GM12875 (cell line): ENCODE data around the gene POLRMT.

Experiments
- H3K4me3 ChIP-seq: one replicate; pipeline ENCODE4 v1.5.1; 2011; ENCODE audit warnings: low read depth, low read length, control low read depth
- TF ChIP-seq, protein P1 (sequence below): IDR thresholded peaks from 2 replicates; pipeline ENCODE4 v1.5.1; 2011; ENCODE audit warnings: low read depth, mild to moderate bottlenecking, control low read depth, inconsistent platforms, low read length, moderate library complexity, borderline replicate concordance; ENCODE audit not compliant: insufficient read depth

POLRMT gene

DNA sequence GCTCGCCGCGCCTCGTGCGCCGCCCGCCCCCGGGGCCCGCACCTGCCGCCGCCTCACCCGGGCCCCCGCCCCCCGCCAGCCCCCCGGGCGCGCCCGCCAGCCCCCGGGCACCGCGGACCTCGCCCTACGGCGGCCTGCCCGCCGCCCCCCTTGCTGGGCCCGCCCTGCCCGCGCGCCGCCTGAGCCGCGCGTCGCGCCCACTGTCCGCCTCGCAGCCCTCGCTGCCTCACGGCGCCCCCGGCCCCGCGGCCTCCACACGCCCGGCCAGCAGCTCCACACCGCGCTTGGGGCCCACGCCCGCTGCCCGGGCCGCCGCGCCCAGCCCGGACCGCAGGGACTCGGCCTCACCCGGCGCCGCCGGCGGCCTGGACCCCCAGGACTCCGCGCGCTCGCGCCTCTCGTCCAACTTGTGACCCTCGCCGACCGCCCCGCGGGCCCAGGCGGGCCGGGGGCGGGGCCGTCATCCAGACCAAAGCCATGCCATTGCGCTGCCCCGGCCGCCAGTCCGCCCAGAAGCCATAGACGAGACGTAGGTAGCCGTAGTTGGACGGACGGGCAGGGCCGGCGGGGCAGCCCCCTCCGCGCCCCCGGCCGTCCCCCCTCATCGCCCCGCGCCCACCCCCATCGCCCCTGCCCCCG, 17.2 kb downstream of the POLRMT start:
- TF ChIP-seq, protein P1, sequence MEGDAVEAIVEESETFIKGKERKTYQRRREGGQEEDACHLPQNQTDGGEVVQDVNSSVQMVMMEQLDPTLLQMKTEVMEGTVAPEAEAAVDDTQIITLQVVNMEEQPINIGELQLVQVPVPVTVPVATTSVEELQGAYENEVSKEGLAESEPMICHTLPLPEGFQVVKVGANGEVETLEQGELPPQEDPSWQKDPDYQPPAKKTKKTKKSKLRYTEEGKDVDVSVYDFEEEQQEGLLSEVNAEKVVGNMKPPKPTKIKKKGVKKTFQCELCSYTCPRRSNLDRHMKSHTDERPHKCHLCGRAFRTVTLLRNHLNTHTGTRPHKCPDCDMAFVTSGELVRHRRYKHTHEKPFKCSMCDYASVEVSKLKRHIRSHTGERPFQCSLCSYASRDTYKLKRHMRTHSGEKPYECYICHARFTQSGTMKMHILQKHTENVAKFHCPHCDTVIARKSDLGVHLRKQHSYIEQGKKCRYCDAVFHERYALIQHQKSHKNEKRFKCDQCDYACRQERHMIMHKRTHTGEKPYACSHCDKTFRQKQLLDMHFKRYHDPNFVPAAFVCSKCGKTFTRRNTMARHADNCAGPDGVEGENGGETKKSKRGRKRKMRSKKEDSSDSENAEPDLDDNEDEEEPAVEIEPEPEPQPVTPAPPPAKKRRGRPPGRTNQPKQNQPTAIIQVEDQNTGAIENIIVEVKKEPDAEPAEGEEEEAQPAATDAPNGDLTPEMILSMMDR, result no peak
- no peak overlapping the region for H3K4me3 ChIP-seq

DNA sequence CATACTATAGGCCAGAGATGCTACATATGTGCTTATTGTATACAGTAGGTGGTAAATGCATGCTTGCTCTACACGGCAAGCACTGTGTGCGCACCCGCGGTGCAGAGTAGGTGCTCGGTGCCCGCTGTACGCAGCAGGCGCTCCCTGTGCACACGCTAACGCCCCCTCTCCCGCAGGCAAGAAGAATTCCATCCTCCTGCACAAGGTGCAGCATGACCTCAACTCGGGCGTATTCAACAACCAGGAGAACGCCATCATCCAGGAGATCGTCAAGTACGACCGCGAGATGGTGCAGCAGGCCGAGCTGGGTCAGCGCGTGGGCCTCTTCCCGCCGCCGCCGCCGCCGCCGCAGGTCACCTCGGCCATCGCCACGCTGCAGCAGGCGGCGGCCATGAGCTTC, 17.7 kb downstream of the POLRMT start:
- no peak overlapping the region for H3K4me3 ChIP-seq
- TF ChIP-seq, protein P1, result no peak

DNA sequence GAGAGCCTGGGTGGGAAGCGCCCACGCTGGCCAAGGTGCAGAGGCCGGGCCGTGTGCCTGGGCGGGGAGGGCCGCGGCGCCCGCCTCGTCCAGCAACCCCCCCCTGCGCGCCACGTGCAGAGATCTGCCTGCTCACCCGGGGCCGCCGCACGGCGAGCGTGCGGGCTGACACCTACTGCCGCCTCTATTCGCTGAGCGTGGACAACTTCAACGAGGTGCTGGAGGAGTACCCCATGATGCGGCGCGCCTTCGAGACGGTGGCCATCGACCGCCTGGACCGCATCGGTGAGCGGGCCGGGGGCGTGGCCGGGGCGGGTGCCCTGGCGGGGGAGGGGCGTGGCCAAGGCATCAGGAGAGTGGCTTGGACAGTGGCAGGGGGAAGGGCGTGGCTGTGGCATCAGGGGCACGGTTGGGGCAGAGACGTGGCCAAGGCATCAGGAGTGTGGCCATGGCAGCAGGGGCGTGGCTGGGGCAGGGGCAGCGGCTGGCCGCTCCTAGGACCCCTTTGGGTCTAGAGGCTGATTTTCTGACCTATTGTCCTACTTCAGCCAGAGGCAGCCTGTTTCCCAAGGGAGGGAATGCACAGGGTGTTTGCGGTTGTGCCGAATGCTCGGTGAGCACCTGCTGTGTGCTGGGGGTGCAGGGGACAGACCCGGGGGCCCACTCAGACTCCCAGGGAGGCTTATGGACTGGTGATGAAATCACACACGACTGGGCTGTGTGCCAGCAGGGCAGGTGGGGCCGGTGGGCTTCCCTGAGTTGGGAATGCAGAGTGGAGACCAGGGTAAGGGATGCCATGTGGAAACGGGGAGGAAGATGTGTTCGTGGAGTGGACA, 19.4 kb downstream of the POLRMT start:
- TF ChIP-seq, protein P1, result no peak
- no peak overlapping the region for H3K4me3 ChIP-seq

DNA sequence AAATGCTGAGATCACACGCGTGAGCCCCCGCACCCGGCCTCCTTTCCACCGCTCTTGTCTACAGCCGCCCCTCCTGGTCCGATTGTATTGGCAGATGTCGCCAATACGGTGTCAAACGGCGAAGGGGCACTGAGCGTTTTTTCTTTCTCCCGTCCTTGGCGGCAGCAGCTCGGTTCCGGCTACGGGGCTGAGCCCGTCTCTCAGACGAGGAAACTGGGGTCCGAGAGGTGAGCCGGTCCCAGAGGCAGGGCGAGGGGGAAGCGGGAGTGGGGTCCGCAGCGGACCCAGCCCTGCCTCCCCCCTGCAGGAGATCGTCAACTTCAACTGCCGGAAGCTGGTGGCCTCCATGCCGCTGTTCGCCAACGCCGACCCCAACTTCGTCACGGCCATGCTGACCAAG, 20.4 kb downstream of the POLRMT start:
- TF ChIP-seq, protein P1, result no peak
- H3K4me3 ChIP-seq, result no peak overlapping the region

DNA sequence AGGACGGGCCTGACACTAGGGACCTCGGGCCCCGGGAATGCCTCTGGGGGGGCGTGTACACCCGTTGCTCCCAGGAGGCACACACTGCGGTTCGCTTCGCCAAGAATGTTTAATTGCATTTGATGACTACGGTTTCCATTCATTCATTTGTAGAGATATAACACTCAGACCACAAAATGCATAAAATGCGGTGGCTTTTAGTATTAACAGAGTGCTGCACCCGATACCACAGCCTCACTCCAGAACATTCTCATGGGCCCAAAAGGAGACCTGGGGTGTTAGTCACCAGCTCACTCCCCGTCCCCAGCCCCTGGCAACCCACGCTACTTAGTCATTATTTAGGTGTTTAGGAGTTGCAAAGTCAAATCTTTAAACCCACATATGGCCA, 21.9 kb downstream of the POLRMT start:
- TF ChIP-seq, protein P1, result no peak
- peak overlapping the region; percentile 52 for H3K4me3 ChIP-seq

DNA sequence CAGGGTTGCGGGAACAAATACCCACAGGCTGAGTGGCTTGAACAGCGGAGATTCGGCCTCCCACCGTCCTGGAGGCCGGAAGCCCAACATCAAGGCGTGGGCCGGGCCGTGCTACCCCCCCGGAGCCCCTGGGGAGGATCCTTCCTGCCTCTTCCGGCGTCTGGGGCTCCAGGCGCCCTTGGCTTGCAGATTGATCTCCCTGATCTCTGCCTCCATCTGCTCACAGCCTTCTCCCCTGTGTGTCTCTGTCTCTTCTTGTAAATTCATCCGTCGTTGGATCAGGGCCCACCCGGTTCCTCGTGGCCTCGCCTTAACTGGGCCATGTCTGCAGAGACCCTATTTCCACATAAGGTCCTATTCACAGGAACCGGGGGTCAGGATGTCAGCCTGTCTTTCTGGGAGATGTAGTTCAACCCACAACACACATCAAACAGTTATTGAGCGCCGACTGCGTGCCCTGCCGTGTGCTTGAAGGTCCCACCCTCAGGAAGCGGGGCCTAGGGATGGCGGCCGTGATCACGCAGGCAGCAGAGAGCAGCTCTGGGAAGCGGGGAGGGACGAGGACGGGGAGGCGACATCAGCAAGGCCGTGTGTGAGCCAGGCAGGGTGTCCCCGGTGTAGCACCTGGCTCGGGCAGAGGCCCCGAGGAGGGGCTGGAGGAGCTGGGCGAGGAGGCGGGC, 22.4 kb downstream of the POLRMT start:
- TF ChIP-seq, protein P1, result no peak
- peak overlapping the region; percentile 52 for H3K4me3 ChIP-seq
